Fibroblast of pulmonary artery (primary cell): ENCODE results near the gene FCSK.

Source experiments
- DNase-seq: peaks from one replicate; pipeline ENCODE4 v3.0.0-alpha.2; 2010; ENCODE audit warnings: low read depth
- H3K4me3 ChIP-seq: replicated peaks from 2 replicates; pipeline ENCODE4 v1.5.1; 2011; ENCODE audit warnings: low read depth, mild to moderate bottlenecking, control low read depth, low read length, moderate library complexity
- CTCF ChIP-seq: IDR thresholded peaks from 2 replicates; pipeline ENCODE4 v1.5.1; 2011; ENCODE audit warnings: mild to moderate bottlenecking, control low read depth, low read length, inconsistent platforms; ENCODE audit errors: missing control alignments

FCSK gene

DNA sequence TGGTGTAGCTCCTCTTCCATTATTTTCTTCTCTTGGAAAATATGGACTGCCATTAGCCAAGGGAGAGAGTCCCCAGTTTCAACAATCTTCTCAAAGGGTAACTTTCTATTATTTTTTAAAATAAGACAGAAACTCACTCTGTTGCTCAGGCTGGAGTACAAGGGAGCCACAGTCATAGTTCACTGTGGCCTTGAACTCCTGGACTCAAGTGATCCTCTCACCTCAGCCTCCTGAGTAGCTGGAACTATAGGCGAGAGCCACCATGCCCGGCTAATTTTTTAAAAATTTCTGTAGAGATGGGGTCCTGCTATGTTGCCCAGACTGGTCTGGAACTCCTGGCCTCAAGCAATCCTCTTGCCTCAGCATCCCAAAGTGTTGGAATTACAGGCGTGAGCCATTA lies 55.8 kb downstream of the FCSK start:
- no peak overlapping the region for H3K4me3 ChIP-seq
- no peak for TF ChIP-seq CTCF
- no peak for DNase-seq

GRCh38 chr16:70511833-70512232 lies 57.4 kb downstream of the FCSK start:
- DNase-seq: no peak
- TF ChIP-seq CTCF: no peak
- H3K4me3 ChIP-seq: no peak overlapping the region

GRCh38 chr16:70512456-70512855 lies 58.1 kb downstream of the FCSK start:
- no peak overlapping the region for H3K4me3 ChIP-seq
- TF ChIP-seq CTCF: no peak
- no peak for DNase-seq

DNA sequence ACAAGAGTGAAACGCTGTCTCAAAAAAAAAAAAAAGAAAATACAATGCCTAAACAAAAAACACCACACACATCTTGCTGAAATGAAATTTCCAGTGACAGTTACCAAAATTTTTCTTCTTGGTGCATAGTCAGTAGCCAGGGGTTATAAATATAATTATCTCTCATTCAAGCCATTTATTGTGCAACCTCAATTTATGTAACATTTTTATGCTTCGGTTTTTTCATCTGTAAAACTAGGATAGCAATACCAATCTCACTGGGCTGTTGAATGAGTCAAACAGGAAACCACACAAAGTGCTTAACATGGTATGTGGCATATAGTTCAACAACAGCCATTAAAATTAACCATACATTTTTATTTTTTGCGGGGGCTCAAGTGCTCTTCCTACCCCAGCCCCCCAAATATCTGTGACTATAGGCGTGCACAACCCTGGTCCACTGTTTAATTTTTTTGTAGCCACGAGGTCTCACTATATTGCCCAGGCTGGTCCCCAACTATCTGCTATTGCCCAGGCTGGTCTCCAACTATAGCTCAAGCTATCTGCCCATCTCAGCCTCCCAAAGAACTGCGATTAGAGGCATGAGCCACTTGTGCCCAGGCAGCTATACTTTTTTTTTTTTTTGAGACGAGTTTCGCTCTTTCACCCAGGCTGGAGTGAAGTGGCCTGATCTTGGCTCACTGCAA lies 66.4 kb downstream of the FCSK start:
- no peak for TF ChIP-seq CTCF
- H3K4me3 ChIP-seq: no peak overlapping the region
- DNase-seq: peak; percentile 68

- no peak for TF ChIP-seq CTCF
- no peak for DNase-seq
- H3K4me3 ChIP-seq: peak overlapping the region; percentile 83
Measured at GRCh38 chr16:70522216-70523075, 68.1 kb downstream of the FCSK start.

- H3K4me3 ChIP-seq: peak within 1 kb of the TSS; percentile 83
- peak; percentile 83 for DNase-seq
- TF ChIP-seq CTCF: no peak
Measured at GRCh38 chr16:70523076-70523742, 68.8 kb downstream of the FCSK start, which contains the start of gene COG4. TSS of gene COG4 (minus strand) at chr16:70523554. CDS start at chr16:70523543, 11 bp downstream.
